Measurements from ENCODE around the gene PAMR1.

GRCh38 chr11:35546317-35546716 is 20.9 kb upstream of the PAMR1 start:
- TF ChIP-seq TCF3 (IDR thresholded peaks at IDR 0.05; ENCODE audit: borderline replicate concordance, insufficient read depth, low read depth, low read length) = no peak
- no peak for TF ChIP-seq CTCF (IDR thresholded peaks at IDR 0.05 in 2 of 3, conservative IDR thresholded peaks at IDR 0.05 in 1 of 3; ENCODE audit: control insufficient read depth in 2 of 3, extremely low read depth in 1 of 3, insufficient read depth in 1 of 3, low read depth in 3 of 3, low read length in 3 of 3)
- no peak for TF ChIP-seq CBX3 (IDR thresholded peaks at IDR 0.05; ENCODE audit: borderline replicate concordance, low read depth)
- TF ChIP-seq ATF2 (IDR thresholded peaks at IDR 0.05; ENCODE audit: low read length) = no peak
- TF ChIP-seq ETV6 (conservative IDR thresholded peaks at IDR 0.05 in 1 of 2, IDR thresholded peaks at IDR 0.05 in 1 of 2; ENCODE audit: borderline replicate concordance in 1 of 2, low read depth in 1 of 2) = no peak
- no peak for TF ChIP-seq YY1 (IDR thresholded peaks at IDR 0.05; ENCODE audit: low read depth, low read length)
- no peak for TF ChIP-seq LARP7 (IDR thresholded peaks at IDR 0.05)
- no peak for TF ChIP-seq FOXM1 (IDR thresholded peaks at IDR 0.05; ENCODE audit: low read depth, low read length)
- TF ChIP-seq FOXK2 (IDR thresholded peaks at IDR 0.05) = no peak
- TF ChIP-seq RFX5 (IDR thresholded peaks at IDR 0.05; ENCODE audit: low read depth, low read length) = no peak
- TF ChIP-seq EZH2 (IDR thresholded peaks at IDR 0.05; ENCODE audit: borderline replicate concordance, control insufficient read depth, low read depth, low read length) = no peak
- no peak for TF ChIP-seq NFYB (IDR thresholded peaks at IDR 0.05; ENCODE audit: insufficient read depth, low read depth, low read length)
